AG20443 (cell line): Measurements from ENCODE around the gene OTOG.

Experiments used
- DNase-seq: peaks from one replicate; pipeline ENCODE4 v3.0.0; 2012; ENCODE audit warnings: low spot score, mixed read lengths

Gene OTOG

GRCh38 chr11:17588166-17588565 lies 41.1 kb downstream of the OTOG start:
- DNase-seq = no peak

- no peak for DNase-seq
These were observed 41.7 kb downstream of the OTOG start for GRCh38 chr11:17588721-17589120.

DNA sequence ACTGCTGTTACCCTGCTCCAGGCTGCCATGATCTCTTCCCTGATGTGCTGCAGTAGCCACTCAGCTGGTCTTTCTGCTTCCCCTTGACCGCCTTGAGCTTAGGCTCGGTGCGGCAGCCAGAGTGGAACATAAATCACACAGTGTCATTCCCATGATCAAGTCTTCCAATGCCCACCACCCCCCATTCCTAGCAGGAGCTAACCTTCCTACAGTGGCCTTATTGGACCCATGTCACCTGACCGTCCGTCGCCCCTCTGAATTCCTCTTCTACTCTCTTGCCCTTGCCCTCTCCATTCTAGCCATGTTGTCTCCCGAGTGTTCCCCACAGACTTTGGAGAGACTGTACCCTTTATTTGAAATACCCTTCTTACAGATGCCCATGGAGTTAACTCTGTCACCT lies 43.4 kb downstream of the OTOG start:
- DNase-seq = no peak

- no peak for DNase-seq
These were observed 44.2 kb downstream of the OTOG start for GRCh38 chr11:17591293-17591692.

- DNase-seq = no peak
These were observed 46.6 kb downstream of the OTOG start for GRCh38 chr11:17593466-17594245.

DNA sequence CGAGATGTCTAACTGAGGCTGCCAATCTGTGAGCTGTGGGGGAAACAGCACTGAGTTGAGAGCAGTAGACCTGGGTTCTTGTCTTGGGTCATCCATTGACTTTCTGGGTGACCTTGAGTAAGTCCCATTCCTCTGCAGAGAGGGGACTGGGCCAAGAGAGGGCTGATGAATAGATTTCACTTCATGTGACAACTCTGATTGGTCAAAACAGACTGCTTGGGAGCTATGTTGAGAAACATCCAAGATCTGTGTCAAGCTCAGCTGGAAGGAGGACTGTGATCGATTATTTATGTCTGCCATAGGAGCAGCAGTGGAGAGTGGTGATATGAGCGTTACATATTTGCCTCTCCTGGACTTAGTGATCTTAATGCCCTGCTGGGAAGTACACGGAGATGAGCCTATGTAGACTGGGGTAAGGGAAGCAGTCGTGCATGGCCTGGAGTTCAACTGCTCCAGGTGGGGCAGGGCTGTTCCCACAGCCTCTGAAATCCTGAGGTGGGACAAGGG lies 47.7 kb downstream of the OTOG start:
- no peak for DNase-seq

DNA sequence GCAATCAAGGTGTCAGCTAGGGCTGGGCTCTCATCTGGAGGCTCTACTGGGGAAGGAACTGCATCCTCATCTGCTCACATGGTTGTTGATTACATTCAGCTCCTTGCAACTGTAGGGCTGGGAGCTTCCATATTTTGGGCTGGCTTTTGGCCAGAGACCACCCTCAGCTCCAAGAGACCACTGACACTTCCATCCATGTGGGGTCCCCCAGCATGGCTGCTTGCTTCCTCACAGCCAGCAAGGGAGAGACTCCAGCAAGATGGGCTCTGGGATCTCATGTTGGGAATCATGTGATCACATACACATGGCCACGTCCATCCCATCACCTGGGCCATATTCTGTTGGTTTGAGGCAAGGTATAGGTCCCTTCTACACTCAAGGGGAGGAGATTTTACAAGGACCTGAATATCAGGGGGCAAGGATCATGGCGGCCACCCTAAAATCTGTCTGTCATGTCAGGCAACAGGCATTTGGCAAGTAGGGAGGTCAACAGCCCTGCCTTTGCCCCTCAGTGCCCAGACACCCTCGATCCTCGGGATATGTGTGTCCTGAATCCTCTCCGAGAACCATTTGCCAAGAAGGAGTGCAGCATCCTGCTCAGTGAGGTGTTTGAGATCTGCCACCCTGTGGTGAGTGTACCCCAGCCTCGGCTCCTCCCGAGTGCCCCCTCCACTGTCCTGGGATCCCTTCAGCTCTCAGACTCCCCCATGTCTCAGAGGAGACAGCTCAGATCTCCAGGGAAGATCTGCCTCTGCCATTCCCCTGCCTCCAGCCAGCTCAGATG lies 48.7 kb downstream of the OTOG start:
- DNase-seq = no peak

GRCh38 chr11:17596310-17596669 lies 49.2 kb downstream of the OTOG start:
- DNase-seq = no peak

GRCh38 chr11:17596711-17597110 lies 49.7 kb downstream of the OTOG start:
- DNase-seq = no peak

DNA sequence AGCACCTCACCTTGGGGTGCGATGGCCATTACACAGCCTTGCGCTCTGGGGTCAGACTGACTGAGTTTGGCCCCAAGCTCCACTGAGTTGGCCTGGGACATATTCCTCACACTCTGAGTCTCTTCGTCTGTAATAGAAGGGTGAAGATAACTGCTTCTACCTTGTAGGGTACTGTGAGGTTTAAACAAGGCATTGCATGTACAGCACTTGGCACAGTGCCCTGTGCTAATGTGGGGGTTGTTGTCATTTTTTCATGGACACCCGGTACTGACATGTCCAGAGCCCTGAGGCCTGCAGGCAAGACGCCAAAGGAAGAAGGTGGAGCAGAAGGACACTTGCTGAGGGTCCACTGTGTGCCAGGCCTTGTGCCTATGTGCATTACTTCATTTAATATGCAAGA lies 50.7 kb downstream of the OTOG start:
- no peak for DNase-seq

- peak; percentile 87 for DNase-seq
These were observed 51.8 kb downstream of the OTOG start for GRCh38 chr11:17598700-17599459.

DNA sequence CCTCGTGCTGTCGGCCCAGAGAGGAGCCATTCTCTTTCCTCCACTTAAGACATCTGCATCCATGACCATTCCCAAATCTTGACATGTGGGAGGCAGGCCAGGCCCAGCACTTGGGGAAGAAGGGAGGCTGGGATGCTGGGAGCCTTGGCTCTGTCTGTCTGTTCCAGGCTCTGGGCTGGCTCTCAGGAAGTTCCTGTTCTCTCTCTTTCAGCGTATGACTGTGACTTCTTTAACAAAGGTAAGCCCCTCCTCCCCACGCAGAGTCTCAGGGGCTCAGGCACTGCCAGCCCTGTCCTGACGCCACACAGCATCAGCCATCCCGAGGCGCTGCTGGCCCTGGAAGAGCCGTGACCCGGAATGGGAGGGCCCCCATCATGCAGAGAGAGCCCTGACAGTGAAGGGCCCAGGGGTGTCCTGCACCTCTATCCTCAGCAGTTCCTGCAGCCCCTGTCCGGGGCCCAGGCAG lies 52.4 kb downstream of the OTOG start:
- DNase-seq = peak; percentile 4

DNA sequence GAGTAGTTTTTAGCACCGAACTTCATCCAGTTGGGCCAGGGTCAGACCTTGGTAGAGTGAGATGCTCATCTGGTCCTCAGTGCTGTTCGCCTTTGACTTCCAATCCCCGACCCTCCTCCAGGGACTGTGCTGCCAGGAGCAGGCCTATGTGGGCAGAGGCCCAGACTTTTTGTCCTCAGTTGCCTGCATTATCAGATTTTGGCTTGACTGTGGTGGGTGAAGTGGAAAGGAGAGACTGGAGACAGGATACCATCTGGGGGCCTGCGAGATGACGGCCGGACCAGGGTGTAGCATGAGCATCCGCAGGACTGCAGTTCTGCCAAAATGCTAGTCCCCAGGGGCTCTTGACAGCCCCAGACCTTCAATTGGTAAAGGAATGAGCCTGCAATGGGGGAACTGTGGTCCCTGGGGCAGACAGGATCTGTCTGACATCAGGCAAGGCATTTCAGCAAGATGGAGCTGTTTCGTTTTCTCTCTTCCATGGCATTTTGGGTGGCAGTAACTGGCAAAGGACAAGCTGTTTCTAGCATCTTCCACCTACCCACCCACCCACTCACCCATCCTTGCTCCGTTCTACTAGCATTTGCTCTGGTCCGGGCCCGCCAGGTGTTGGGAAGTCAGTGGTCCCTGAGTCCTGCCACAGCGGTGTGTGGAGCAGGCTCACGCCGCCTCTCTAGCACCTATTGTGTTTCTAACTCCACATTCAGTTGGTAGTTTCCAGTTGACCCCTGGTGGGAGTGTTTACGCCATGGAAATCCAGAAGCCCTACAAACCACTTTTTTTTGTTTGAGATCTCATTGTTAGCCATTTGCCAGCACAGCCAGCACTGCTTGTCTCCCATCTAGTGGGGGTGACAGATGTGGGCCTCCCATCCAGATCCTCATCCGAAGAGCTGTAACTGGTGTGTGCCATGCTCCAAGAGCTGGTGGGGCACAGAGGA lies 53.5 kb downstream of the OTOG start:
- peak; percentile 7 for DNase-seq

GRCh38 chr11:17601256-17601671 lies 54.2 kb downstream of the OTOG start:
- peak; percentile 8 for DNase-seq

- no peak for DNase-seq
These were observed 54.6 kb downstream of the OTOG start for GRCh38 chr11:17601676-17602075.

- no peak for DNase-seq
These were observed 55.3 kb downstream of the OTOG start for GRCh38 chr11:17602105-17603001.

- no peak for DNase-seq
These were observed 56.2 kb downstream of the OTOG start for GRCh38 chr11:17603056-17603825.

DNA sequence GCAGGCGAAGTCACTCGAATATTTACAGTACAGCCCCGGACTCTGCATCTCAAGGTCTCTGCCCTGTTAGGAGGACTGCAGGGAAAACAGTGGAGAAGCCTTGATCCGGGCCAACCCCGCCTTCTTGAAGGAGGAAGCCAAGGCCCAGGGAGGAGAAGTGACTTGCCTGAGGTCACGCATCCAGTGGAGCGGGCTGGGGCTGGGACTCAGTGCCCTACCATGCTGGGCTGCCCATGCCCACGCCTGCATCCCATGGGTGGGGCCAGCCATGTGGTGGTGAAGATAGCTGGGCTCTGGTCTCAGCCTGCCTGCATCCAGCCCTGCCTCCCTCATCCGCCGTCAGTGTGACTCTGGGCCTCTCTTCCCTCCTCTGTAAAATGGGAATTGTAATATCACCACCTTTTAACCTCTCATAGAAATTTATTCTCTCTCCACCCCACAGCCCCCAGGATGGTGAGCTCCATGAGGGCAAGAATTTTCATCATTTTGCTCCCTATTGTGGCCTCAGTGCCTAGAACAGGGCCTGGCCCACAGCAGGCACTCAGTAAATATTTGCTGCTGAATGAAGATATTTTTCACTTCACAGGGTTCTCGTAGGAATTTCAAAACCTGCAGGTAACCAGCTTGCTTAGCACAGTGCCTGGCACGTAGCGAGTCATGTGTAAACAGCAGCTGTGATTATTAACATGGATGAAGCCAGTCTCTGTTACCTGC lies 57.3 kb downstream of the OTOG start:
- no peak for DNase-seq

- DNase-seq = no peak
These were observed 57.8 kb downstream of the OTOG start for GRCh38 chr11:17604915-17605233.
